Ishikawa (cell line): Measurements from ENCODE around the gene MDP1.

Experiments
- CEBPB ChIP-seq: IDR thresholded peaks from 2 replicates; pipeline ENCODE4 v1.6.1; 2012
- CREB1 ChIP-seq: IDR thresholded peaks from 2 replicates; pipeline ENCODE4 v1.6.1; 2012; ENCODE audit warnings: low read depth
- EGR1 ChIP-seq: IDR thresholded peaks from 2 replicates; pipeline ENCODE4 v1.6.1; 2012
- EP300 ChIP-seq: IDR thresholded peaks from 2 replicates; pipeline ENCODE4 v1.6.1; 2012; ENCODE audit warnings: borderline replicate concordance
- FOXM1 ChIP-seq: IDR thresholded peaks from 2 replicates; pipeline ENCODE4 v1.6.1; 2012; ENCODE audit warnings: low read depth, borderline replicate concordance
- MAX ChIP-seq: IDR thresholded peaks from 2 replicates; pipeline ENCODE4 v1.6.1; 2012
- NFIC ChIP-seq: IDR thresholded peaks from 2 replicates; pipeline ENCODE4 v1.6.1; 2012
- RAD21 ChIP-seq: IDR thresholded peaks from 2 replicates; pipeline ENCODE4 v1.6.1; 2012; ENCODE audit warnings: low read depth
- REST ChIP-seq: IDR thresholded peaks from 2 replicates; pipeline ENCODE4 v1.6.1; 2012; ENCODE audit warnings: low read depth, mild to moderate bottlenecking
- TAF1 ChIP-seq: IDR thresholded peaks from 2 replicates; pipeline ENCODE4 v1.6.1; 2012; ENCODE audit warnings: low read depth, mild to moderate bottlenecking
- TCF12 ChIP-seq: IDR thresholded peaks from 2 replicates; pipeline ENCODE4 v1.6.1; 2012; ENCODE audit warnings: low read depth
- TEAD4 ChIP-seq: IDR thresholded peaks from 2 replicates; pipeline ENCODE4 v1.6.1; 2012
- USF1 ChIP-seq: IDR thresholded peaks from 2 replicates; pipeline ENCODE4 v1.6.1; 2012
- YY1 ChIP-seq: IDR thresholded peaks from 2 replicates; pipeline ENCODE4 v1.6.1; 2012; ENCODE audit warnings: low read depth
- ZBTB7A ChIP-seq: IDR thresholded peaks from 2 replicates; pipeline ENCODE4 v1.6.1; 2012; ENCODE audit warnings: low read depth

Gene MDP1

GRCh38 chr14:24194186-24194872 lies 21.5 kb downstream of the MDP1 start:
- no peak for TF ChIP-seq MAX
- no peak for TF ChIP-seq TCF12
- no peak for TF ChIP-seq EGR1
- TF ChIP-seq CEBPB = no peak
- no peak for TF ChIP-seq EP300
- no peak for TF ChIP-seq USF1
- no peak for TF ChIP-seq TEAD4
- TF ChIP-seq YY1 = no peak
- TF ChIP-seq NFIC = no peak
- TF ChIP-seq REST = no peak
- TF ChIP-seq TAF1 = no peak
- TF ChIP-seq RAD21 = no peak
- no peak for TF ChIP-seq ZBTB7A

- TF ChIP-seq YY1 (no peak), CREB1 (no peak), USF1 (no peak), FOXM1 (no peak), RAD21 (no peak), REST (no peak), EGR1 (no peak), ZBTB7A (no peak), EP300 (no peak), CEBPB (no peak), TAF1 (no peak), TCF12 (no peak), MAX (no peak), NFIC (no peak), TEAD4 (no peak)
These were observed 22.9 kb downstream of the MDP1 start for GRCh38 chr14:24192933-24193332.

GRCh38 chr14:24190416-24190815 lies 25.4 kb downstream of the MDP1 start:
- TF ChIP-seq FOXM1 (no peak), EGR1 (no peak), CEBPB (no peak), EP300 (no peak), ZBTB7A (no peak), CREB1 (no peak), TEAD4 (no peak), REST (no peak), MAX (no peak), RAD21 (no peak), TCF12 (no peak), YY1 (no peak), TAF1 (no peak), NFIC (no peak), USF1 (no peak)

GRCh38 chr14:24189460-24189859 lies 26.4 kb downstream of the MDP1 start:
- TF ChIP-seq TEAD4 (no peak), MAX (no peak), REST (no peak), TAF1 (no peak), FOXM1 (no peak), RAD21 (no peak), USF1 (no peak), CREB1 (no peak), EP300 (no peak), YY1 (no peak), NFIC (no peak), EGR1 (no peak), ZBTB7A (no peak)
